GM21447 (cell line): Measurements from ENCODE around the gene ZBTB47.
A peak's percentile ranks its signal among the peaks of the same experiment; 100 is the strongest.

Source experiments
- ATAC-seq: cut with Tn5 transposase; IDR thresholded peaks from one replicate; pipeline ENCODE4 v1.9.1; 2021; ENCODE audit not compliant: unreplicated experiment

Gene ZBTB47

GRCh38 chr3:42652611-42653302 is 740 bp upstream of the ZBTB47 start:
- ATAC-seq, result peak; percentile 75

GRCh38 chr3:42653303-42653559 is 266 bp upstream of the ZBTB47 start:
- ATAC-seq, result no peak

GRCh38 chr3:42654331-42655201 is 1.1 kb downstream of the ZBTB47 start:
- no peak for ATAC-seq

- ATAC-seq, result no peak
These were observed 1.9 kb downstream of the ZBTB47 start for GRCh38 chr3:42655331-42655888.

GRCh38 chr3:42655980-42656679 is 2.6 kb downstream of the ZBTB47 start:
- no peak for ATAC-seq

GRCh38 chr3:42656680-42657610 is 3.4 kb downstream of the ZBTB47 start:
- ATAC-seq, result no peak

GRCh38 chr3:42657675-42658074 is 4.2 kb downstream of the ZBTB47 start:
- ATAC-seq, result no peak

GRCh38 chr3:42658091-42658770 is 4.7 kb downstream of the ZBTB47 start:
- no peak for ATAC-seq

GRCh38 chr3:42658771-42659390 is 5.4 kb downstream of the ZBTB47 start:
- ATAC-seq, result no peak

- no peak for ATAC-seq
These were observed 6.1 kb downstream of the ZBTB47 start for GRCh38 chr3:42659451-42660130.

- ATAC-seq, result no peak
These were observed 6.7 kb downstream of the ZBTB47 start for GRCh38 chr3:42660131-42660715.

GRCh38 chr3:42660898-42661297 is 7.4 kb downstream of the ZBTB47 start:
- ATAC-seq, result no peak

- ATAC-seq, result no peak
These were observed 8.1 kb downstream of the ZBTB47 start for GRCh38 chr3:42661593-42662022.

GRCh38 chr3:42662037-42662812 is 8.7 kb downstream of the ZBTB47 start:
- ATAC-seq, result no peak

GRCh38 chr3:42662813-42663535 is 9.5 kb downstream of the ZBTB47 start:
- no peak for ATAC-seq

- ATAC-seq, result no peak
These were observed 10.3 kb downstream of the ZBTB47 start for GRCh38 chr3:42663581-42664437.
